NCI-H2107 treated with DMSO at 0.1 percent for 48 hours (cell line): ENCODE measurements around the gene FER.

Source experiments
- DNase-seq: peaks from one replicate; lab custom pipeline; 2025; ENCODE audit not compliant: unreplicated experiment; lab: John Stamatoyannopoulos, UW

Gene FER

GRCh38 chr5:109102096-109102690, 354.5 kb downstream of the FER start:
- no peak for DNase-seq

- DNase-seq: no peak
Observed at GRCh38 chr5:109105631-109106267, 358.1 kb downstream of the FER start.

GRCh38 chr5:109111680-109112079, 364.0 kb downstream of the FER start:
- no peak for DNase-seq

- no peak for DNase-seq
Observed at GRCh38 chr5:109113608-109114007, 365.9 kb downstream of the FER start.

GRCh38 chr5:109121225-109121624, 373.5 kb downstream of the FER start:
- DNase-seq: no peak

- DNase-seq: no peak
Observed at GRCh38 chr5:109125755-109126429, 378.2 kb downstream of the FER start.

- no peak for DNase-seq
Observed at GRCh38 chr5:109126481-109126880, 378.8 kb downstream of the FER start.

GRCh38 chr5:109136906-109137305, 389.2 kb downstream of the FER start:
- no peak for DNase-seq

- no peak for DNase-seq
Observed at GRCh38 chr5:109141222-109142200, 393.8 kb downstream of the FER start.

- no peak for DNase-seq
Observed at GRCh38 chr5:109143031-109143430, 395.3 kb downstream of the FER start.

GRCh38 chr5:109145139-109145538, 397.4 kb downstream of the FER start:
- DNase-seq: no peak

GRCh38 chr5:109146591-109146990, 398.9 kb downstream of the FER start:
- no peak for DNase-seq

GRCh38 chr5:109152565-109152964, 404.9 kb downstream of the FER start:
- DNase-seq: no peak

- DNase-seq: no peak
Observed at GRCh38 chr5:109155625-109156024, 407.9 kb downstream of the FER start.

- DNase-seq: no peak
Observed at GRCh38 chr5:109156885-109157284, 409.2 kb downstream of the FER start.

GRCh38 chr5:109160468-109160867, 412.8 kb downstream of the FER start:
- DNase-seq: no peak

GRCh38 chr5:109161914-109162683, 414.4 kb downstream of the FER start:
- DNase-seq: no peak

GRCh38 chr5:109163336-109163735, 415.6 kb downstream of the FER start:
- no peak for DNase-seq

- no peak for DNase-seq
Observed at GRCh38 chr5:109164001-109164400, 416.3 kb downstream of the FER start.

- no peak for DNase-seq
Observed at GRCh38 chr5:109167586-109167985, 419.9 kb downstream of the FER start.

GRCh38 chr5:109168151-109168550, 420.5 kb downstream of the FER start:
- DNase-seq: no peak
